Measurements from ENCODE around the gene INVS.

The INVS gene

DNA sequence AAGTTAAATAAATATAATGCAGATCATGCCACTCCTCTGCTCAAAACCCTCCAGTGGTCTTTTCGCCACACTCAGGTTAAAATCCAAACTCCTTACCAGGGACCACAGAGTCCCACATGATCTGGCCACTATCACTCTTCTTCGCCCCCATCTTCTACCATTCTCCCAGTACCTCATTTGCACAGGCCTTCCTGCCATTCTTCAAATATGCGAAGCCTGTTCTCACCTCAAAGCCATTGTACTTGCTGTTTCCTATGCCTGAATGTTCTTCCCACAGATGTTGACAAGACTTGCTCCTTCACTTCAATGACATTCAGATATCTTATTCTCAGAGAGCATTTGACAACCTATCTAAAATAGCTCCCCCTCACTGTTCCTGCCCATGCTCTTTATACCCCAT is 242.8 kb downstream of the INVS start:
- no peak for DNase-seq

DNA sequence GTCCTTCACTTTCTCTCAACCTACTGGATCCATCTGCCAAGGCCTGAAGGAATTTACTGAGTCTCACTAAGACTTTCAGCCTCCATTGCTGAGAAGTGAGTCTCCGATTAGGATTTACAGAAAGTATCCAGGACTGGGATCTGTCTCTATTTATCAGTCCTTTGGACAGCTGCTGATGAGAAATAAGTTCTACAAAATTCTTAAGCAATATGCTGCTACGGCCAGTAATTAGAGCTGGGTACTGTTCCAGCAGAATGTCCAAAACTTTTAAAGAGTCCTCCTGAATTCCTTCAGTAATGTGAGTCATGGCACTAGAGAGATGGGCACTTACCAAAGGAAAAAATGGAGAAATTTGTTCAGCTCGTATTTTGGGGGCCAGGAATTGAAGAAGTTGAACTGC is 247.8 kb downstream of the INVS start:
- no peak for DNase-seq

DNA sequence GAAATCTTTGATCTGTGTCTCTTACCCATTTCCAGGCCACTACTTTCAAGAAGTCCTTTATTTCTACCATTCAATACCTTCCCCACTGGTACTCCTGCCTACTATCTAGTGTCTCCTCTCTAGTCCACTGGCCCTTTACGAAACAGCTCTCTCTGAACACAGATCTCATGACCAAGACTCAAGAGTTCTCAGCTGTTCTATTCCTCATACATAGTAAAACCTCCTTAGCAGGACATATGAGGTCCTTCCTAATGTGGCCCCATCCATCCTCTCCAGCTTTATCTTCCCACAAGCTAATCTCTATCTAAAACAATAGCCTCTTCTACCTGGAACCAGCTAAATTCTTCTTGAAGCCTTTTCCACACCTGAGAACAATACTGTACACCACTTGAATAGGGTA is 251.1 kb downstream of the INVS start:
- no peak for DNase-seq

All from stimulated activated CD4-positive, alpha-beta T cell treated with anti-CD3 and anti-CD28 coated beads, Interleukin-12 subunit alpha, Interleukin-12 subunit beta, amount 100 ng/mL, for 4 hours (primary cell).